ENCODE measurements around the gene ABCA4.

- TF ChIP-seq POLR2AphosphoS5 (IDR thresholded peaks at IDR 0.05; ENCODE audit: low read depth, low read length): no peak
- no peak for TF ChIP-seq REST (IDR thresholded peaks at IDR 0.05; ENCODE audit: insufficient read depth in 1 of 2, low read depth in 2 of 2, low read length in 2 of 2)
- no peak for TF ChIP-seq TAF1 (IDR thresholded peaks at IDR 0.05; ENCODE audit: borderline replicate concordance, insufficient read depth, low read length)
Measured at GRCh38 chr1:93995837-93996536, 125.0 kb downstream of the ABCA4 start.

Measured in PFSK-1 (cell line).